Right lobe of liver (tissue), 6 donors: ENCODE data around the gene ERCC2. TPM values are rescaled to one million over a fixed set of nuclear protein-coding genes. Genes with fewer than 3 reads are reported as not detected.

ENCODE experiments used
- ATAC-seq, 4 donors: fragments of 200-7000 bp; cut with Tn5 transposase; one replicate each; pipeline ENCODE4 v1.9.1; 2020; ENCODE audit warnings: mild to moderate bottlenecking in 4 of 4, moderate library complexity in 4 of 4
- DNase-seq, 3 donors: peaks; one replicate each; pipeline ENCODE4 v3.0.0-alpha.2; 2020
- H3K27ac ChIP-seq, 3 donors: fragments of 200-600 bp; one replicate each; pipeline ENCODE4 v1.8.0; 2022
- H3K27me3 ChIP-seq, 2 donors: fragments of 200-600 bp; one replicate each; pipeline ENCODE4 v1.8.0; 2022
- H3K36me3 ChIP-seq, 4 donors: fragments of 200-600 bp; sonication (generic) in 1 of 4; one replicate each; pipeline versions ENCODE4 v1.5.1 to v1.8.0; 2017 to 2022; ENCODE audit warnings: control low read depth in 1 of 4
- H3K4me1 ChIP-seq, 4 donors: fragments of 200-600 bp; sonication (generic) in 1 of 4; one replicate each; pipeline versions ENCODE4 v1.5.1 to v1.8.0; 2017 to 2022; ENCODE audit warnings: control low read depth in 1 of 4
- H3K4me3 ChIP-seq, 3 donors: fragments of 200-600 bp; one replicate each; pipeline ENCODE4 v1.8.0; 2022
- H3K9me3 ChIP-seq, 4 donors: fragments of 200-600 bp; sonication (generic) in 1 of 4; one replicate each; pipeline versions ENCODE4 v1.5.1 to v1.8.0; 2017 to 2022; ENCODE audit warnings: control low read depth in 1 of 4
- CTCF ChIP-seq, 4 donors: fragments of 200-600 bp in 3 of 4; fragments of 450-650 bp in 1 of 4; IDR thresholded peaks; one replicate each; pipeline versions ENCODE4 v1.5.1 to v1.8.0; 2016 to 2022; ENCODE audit warnings: antibody characterized with exemption in 4 of 4, mild to moderate bottlenecking in 2 of 4
- POLR2A ChIP-seq: fragments of 450-650 bp; IDR thresholded peaks from one replicate; pipeline ENCODE4 v1.6.1; 2017; ENCODE audit warnings: antibody characterized with exemption, mild to moderate bottlenecking
- WGBS: methylation state at CpG from one replicate; pipeline ENCODE4 v1.1.6; 2018; ENCODE audit warnings: low coverage, low lambda C conversion rate; ENCODE audit not compliant: insufficient coverage; ENCODE audit errors: missing lambda C conversion rate; 5-methylcytosine and 5-hydroxymethylcytosine counted together
- intact Hi-C, 2 donors: fragments of 100-400 bp; cut with DNase I; formaldehyde crosslinking; loops; one replicate each; pipeline versions ENCODE4 v1.11.2 to v1.14.1; 2022
- total RNA-seq, 6 experiments: library from RNA; depleted of rRNA in 2 of 6; stranded (reverse); fragments of >200 nt in 2 of 6; fragmentation: NEBNext Ultra II Directional in 3 of 6; extraction: Animal tissue kit (Norgen Biotek cat#: 25700) in 3 of 6; gene quantifications; one replicate each; pipeline versions ENCODE4 v1.1.0 to v1.2.4, GENCODE V29; 2016 to 2023
- donor health status: DM: no; HTN: yes; CAD: no.
- donor health status: DM: no; HTN: no; CAD: no.
- donor health status: DM: no; HTN: no; CAD: no.
- donor health status: DM: no; HTN: yes; CAD: no.
- donor health status: DM: no; HTN: yes; CAD: no.

ERCC2 gene
- total RNA-seq, 6 experiments from 2014 or later: 9.8 to 13.7 (median 11.3) TPM

- H3K9me3 ChIP-seq: no peaks in the 10 kb centered on the region
- no peak for TF ChIP-seq POLR2A
- TF ChIP-seq CTCF (IDR thresholded peaks at IDR 0.05): no peak
- no peak overlapping the region for H3K4me3 ChIP-seq
- H3K27me3 ChIP-seq: no peaks in the 10 kb centered on the region
- peaks cover 0 to 6% (median 0%) of the 10 kb centered on the region in 4 donors for H3K36me3 ChIP-seq
- 69% methylated on average over 3 of the region's 23 CpGs for WGBS
- intact Hi-C loops: loop anchor here in 1 of 2 donors (10.0 kb wide), 1 partner anchor 194 kb away; no protein-coding TSS in a partner anchor
- DNase-seq: no peak
- ATAC-seq: no peak
- no peaks in the 10 kb centered on the region for H3K4me1 ChIP-seq
- H3K27ac ChIP-seq: no peak overlapping the region
Measured at GRCh38 chr19:45348367-45349125, 21.8 kb downstream of the ERCC2 start.

- Histone ChIP-seq H3K36me3 (peaks cover 0 to 6% (median 0%) of the 10 kb centered on the region in 4 donors), H3K27me3 (no peaks in the 10 kb centered on the region), H3K4me3 (no peak overlapping the region), H3K4me1 (no peaks in the 10 kb centered on the region), H3K27ac (no peak overlapping the region), H3K9me3 (no peaks in the 10 kb centered on the region)
- intact Hi-C loops: loop anchor here in 1 of 2 donors (10.0 kb wide), 1 partner anchor 193 kb away; no protein-coding TSS in a partner anchor
- TF ChIP-seq POLR2A: no peak
- TF ChIP-seq CTCF (IDR thresholded peaks at IDR 0.05): no peak
- DNase-seq (no peak), ATAC-seq (no peak)
- 46% methylated on average over 2 of the region's 25 CpGs for WGBS
Measured at GRCh38 chr19:45347570-45348366, 22.6 kb downstream of the ERCC2 start.

GRCh38 chr19:45346449-45346848 lies 23.9 kb downstream of the ERCC2 start:
- Histone ChIP-seq H3K4me1 (no peaks in the 10 kb centered on the region), H3K27me3 (no peaks in the 10 kb centered on the region), H3K9me3 (no peaks in the 10 kb centered on the region), H3K27ac (no peak overlapping the region), H3K36me3 (no peaks in the 10 kb centered on the region), H3K4me3 (no peak overlapping the region)
- TF ChIP-seq CTCF (IDR thresholded peaks at IDR 0.05) (no peak), POLR2A (no peak)
- intact Hi-C loops: loop anchor here in 1 of 2 donors (10.0 kb wide), 1 partner anchor 192 kb away; no protein-coding TSS in a partner anchor
- 3% methylated on average over 7 of the region's 27 CpGs for WGBS
- DNase-seq (no peak), ATAC-seq (no peak)

GRCh38 chr19:45345506-45345860 lies 24.9 kb downstream of the ERCC2 start:
- no peaks in the 10 kb centered on the region for H3K36me3 ChIP-seq
- ATAC-seq (no peak), DNase-seq (no peak)
- TF ChIP-seq CTCF (IDR thresholded peaks at IDR 0.05): no peak
- H3K4me1 ChIP-seq: peaks cover 0 to 3% (median 0%) of the 10 kb centered on the region in 4 donors
- H3K27ac ChIP-seq: no peak overlapping the region
- intact Hi-C loops: loop anchor here in 1 of 2 donors (10.0 kb wide), 1 partner anchor 191 kb away; no protein-coding TSS in a partner anchor
- H3K4me3 ChIP-seq: no peak overlapping the region
- WGBS: 82% methylated on average over 3 of the region's 15 CpGs
- H3K9me3 ChIP-seq: no peaks in the 10 kb centered on the region
- no peaks in the 10 kb centered on the region for H3K27me3 ChIP-seq
